ENCODE measurements around the gene METTL25. TPM values are rescaled to one million over a fixed set of nuclear protein-coding genes. Genes with fewer than 3 reads are reported as not detected.
"Not testable (repeated sequence)": the region's sequence is repeated elsewhere in the genome, so short reads cannot be mapped to it uniquely, and the experiment has no call there.

The METTL25 gene
- total RNA-seq: 10 to 100 TPM; 11.3 to 12.1 TPM

DNA sequence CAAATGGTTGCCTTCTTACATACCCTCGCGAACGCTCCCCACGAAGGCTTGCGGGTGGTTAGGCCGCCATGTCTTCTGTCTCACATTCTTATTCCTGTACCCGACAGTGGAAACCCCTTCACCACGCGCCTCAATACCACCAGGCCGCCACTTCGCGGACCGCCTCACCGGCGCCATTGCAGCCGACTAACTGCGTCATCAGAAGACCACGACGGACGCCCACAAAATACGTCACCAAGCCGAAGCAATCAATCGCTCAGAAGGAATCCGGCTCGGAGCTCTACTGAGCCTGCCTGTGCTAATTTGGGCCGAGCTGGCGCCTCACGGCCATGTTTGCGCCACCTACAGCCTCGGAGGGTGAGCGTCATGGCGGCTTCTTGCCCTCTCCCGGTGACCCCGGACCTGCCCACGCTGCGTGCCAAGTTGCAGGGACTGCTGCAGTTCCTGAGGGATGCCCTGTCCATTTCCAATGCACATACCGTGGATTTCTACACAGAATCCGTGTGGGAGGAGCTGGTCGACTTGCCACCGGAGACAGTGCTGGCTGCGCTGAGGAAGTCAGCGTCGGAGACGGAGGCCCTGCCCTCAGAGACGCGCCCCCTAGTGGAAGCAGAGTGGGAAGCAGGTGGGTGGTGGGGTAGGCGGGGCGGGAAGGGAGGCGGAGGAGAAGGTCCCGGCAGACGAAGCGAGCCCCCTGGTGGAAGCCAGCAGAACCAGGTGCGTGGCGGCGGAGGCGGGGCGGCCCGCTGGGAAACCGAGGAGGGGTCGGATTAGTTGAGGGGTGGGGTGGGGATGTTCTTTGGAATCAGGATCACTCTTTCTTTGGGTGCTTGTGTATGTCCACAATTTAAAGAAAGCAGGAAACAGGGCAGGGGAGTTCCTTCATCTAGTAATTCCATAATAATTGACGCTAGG is at the start of gene METTL25, which contains the start of gene CCDC59:
Gene METTL25 (plus strand): TSS at position 330 of the 915 bp plus-strand sequence. CDS start 37 bp downstream, at position 367.
Gene CCDC59 (minus strand): TSS at position 188 of the 915 bp plus-strand sequence. CDS start 11 bp downstream, at position 177.
- H3K27me3 Mint-ChIP-seq: no peaks in the 10 kb centered on the region
- peak within 1 kb of the TSS; percentile 99 for H3K27ac Mint-ChIP-seq
- no peaks in the 10 kb centered on the region for H3K9me3 Mint-ChIP-seq
- H3K36me3 Mint-ChIP-seq (ENCODE audit: low read depth): peaks cover 51% of the 10 kb centered on the region
- peak; percentile 94 for ATAC-seq (replicated peaks)
- peaks cover 19% of the 10 kb centered on the region for H3K4me1 Mint-ChIP-seq
- peak within 1 kb of the TSS; percentile 99 for H3K4me3 Mint-ChIP-seq

DNA sequence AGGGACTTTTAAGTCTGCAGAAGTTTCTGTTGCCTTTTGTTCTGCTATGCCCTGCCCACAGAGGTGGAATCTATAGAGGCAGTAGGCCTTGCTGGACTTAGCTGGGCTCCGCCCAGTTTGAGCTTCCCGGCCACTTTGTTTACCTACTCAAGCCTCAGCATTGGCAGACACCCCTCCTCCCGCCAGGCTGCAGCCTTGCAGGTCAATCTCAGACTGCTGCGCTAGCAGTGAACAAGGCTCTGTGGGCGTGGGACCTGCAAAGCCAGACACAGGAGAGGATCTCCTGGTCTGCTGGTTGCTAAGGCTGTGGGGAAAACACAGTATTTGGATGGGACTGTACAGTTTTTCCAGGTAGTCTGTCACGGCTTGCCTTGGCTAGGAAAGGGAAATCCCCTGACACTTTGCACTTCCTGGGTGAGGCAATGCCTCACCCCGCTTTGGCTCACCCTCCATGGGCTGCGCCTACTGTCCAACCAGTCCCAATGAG is 43.9 kb upstream of the METTL25 start:
- no peaks in the 10 kb centered on the region for H3K36me3 Mint-ChIP-seq (ENCODE audit: low read depth)
- ATAC-seq (replicated peaks): no peak

GRCh38 chr12:82319276-82319675 is 39.1 kb upstream of the METTL25 start:
- H3K36me3 Mint-ChIP-seq (ENCODE audit: low read depth): no peaks in the 10 kb centered on the region
- no peak overlapping the region for H3K27ac Mint-ChIP-seq
- H3K4me3 Mint-ChIP-seq: no peak overlapping the region
- ATAC-seq (replicated peaks): no peak
- H3K9me3 Mint-ChIP-seq: no peaks in the 10 kb centered on the region
- peaks cover 15% of the 10 kb centered on the region for H3K27me3 Mint-ChIP-seq
- H3K4me1 Mint-ChIP-seq: no peaks in the 10 kb centered on the region

More for the DNA sequence above, 43.9 kb upstream of the METTL25 start:
- H3K4me1 Mint-ChIP-seq: no peaks in the 10 kb centered on the region
- no peak overlapping the region for H3K4me3 Mint-ChIP-seq
- peaks cover 14% of the 10 kb centered on the region for H3K27me3 Mint-ChIP-seq
- H3K27ac Mint-ChIP-seq: no peak overlapping the region
- no peaks in the 10 kb centered on the region for H3K9me3 Mint-ChIP-seq

DNA sequence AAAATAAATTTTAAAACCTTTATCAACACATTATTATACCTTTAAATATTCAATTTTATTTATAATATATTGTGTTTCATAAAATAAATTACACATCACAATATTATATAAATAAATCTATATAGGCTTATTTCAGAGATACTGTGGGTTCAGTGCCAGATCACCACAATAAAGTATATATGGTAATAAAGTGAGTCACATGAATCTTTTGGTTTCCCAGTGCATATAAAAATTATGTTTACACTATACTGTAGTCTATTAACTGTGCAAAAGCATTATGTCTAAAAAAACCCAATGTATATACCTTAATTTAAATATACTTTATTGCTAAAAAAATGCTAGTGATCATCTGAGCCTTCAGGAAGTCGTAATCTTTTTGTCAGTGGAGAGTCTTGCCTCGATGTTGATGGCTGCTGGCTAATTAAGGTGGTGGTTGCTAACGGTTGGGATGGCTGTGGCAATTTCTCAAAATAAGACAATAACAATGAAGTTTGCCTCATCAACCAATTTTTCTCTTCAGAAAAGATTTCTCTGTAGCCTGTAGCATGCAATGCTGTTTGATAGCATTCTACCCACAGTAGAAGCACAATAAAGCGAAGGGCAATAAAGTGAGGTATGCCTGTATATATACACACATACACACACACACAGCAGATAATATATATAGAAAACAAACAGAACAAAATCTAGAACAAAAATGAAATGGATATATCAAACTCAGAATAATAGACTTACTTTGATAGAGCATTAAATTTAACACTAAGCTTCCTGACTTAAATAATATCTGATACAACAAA is 32.6 kb upstream of the METTL25 start:
- Mint-ChIP-seq H3K4me3 (no peak overlapping the region), H3K27ac (no peak overlapping the region), H3K9me3 (no peaks in the 10 kb centered on the region), H3K36me3 (ENCODE audit: low read depth) (no peaks in the 10 kb centered on the region), H3K27me3 (peaks cover 4% of the 10 kb centered on the region), H3K4me1 (no peaks in the 10 kb centered on the region)
- ATAC-seq (replicated peaks): no peak

GRCh38 chr12:82326905-82327503 is 31.3 kb upstream of the METTL25 start:
- Mint-ChIP-seq H3K4me1 (no peaks in the 10 kb centered on the region), H3K27ac (no peak overlapping the region), H3K4me3 (no peak overlapping the region), H3K9me3 (no peaks in the 10 kb centered on the region), H3K27me3 (peaks cover 4% of the 10 kb centered on the region), H3K36me3 (ENCODE audit: low read depth) (no peaks in the 10 kb centered on the region)
- no peak for ATAC-seq (replicated peaks)

DNA sequence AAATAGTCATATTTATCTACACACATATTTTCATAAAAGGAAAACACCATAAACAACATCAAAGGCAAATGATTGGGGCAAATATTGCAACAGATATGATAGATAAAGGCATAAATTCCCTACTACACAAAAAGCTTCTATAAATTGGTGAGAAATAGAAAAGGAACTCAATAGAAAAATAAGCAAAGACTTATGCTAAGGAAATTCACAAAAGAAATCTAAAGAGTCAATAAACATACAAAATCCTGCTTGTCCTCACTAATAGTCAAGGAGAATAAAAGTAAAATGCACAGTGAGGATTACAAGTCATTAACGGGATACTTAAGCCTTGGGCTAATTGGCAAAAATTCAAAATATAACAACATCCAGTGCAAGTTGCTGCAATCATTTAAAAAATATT is 30.5 kb upstream of the METTL25 start:
- Mint-ChIP-seq H3K4me1 (no peaks in the 10 kb centered on the region), H3K27me3 (peaks cover 4% of the 10 kb centered on the region)
- no peak for ATAC-seq (replicated peaks)

DNA sequence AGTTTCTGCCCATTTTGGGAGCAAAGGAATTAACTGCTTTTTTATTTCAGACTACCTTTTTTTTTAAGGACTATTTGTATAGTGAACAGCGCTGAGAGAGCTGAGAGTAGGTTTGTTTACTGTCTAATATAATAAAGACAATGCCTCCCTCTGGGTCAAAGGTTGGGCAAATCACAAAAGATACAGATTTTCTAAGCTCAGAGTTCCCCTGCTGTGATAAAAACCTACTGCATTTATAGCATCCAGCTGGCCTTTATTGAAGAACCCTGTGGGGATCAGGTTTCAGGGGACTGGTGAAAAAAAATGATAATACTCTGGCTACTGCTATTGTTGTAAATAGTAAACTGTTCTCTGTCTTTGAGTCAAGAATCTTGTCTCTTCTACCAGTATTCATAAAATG is 28.8 kb upstream of the METTL25 start:
- Mint-ChIP-seq H3K9me3 (no peaks in the 10 kb centered on the region), H3K27ac (no peak overlapping the region), H3K27me3 (peaks cover under 1% of the 10 kb centered on the region), H3K36me3 (ENCODE audit: low read depth) (no peaks in the 10 kb centered on the region), H3K4me1 (no peaks in the 10 kb centered on the region), H3K4me3 (no peak overlapping the region)
- ATAC-seq (replicated peaks): no peak

More for the DNA sequence above, 30.5 kb upstream of the METTL25 start:
- Mint-ChIP-seq H3K27ac (no peak overlapping the region), H3K9me3 (no peaks in the 10 kb centered on the region), H3K36me3 (ENCODE audit: low read depth) (no peaks in the 10 kb centered on the region), H3K4me3 (no peak overlapping the region)

- Mint-ChIP-seq H3K9me3 (no peaks in the 10 kb centered on the region), H3K36me3 (ENCODE audit: low read depth) (peaks cover 66% of the 10 kb centered on the region), H3K4me1 (no peaks in the 10 kb centered on the region), H3K27ac (no peak overlapping the region), H3K4me3 (no peak overlapping the region), H3K27me3 (no peaks in the 10 kb centered on the region)
- no peak for ATAC-seq (replicated peaks)
Measured at GRCh38 chr12:82350161-82350560, 8.2 kb upstream of the METTL25 start.

- H3K4me3 Mint-ChIP-seq: no peak overlapping the region
- peaks cover 78% of the 10 kb centered on the region for H3K36me3 Mint-ChIP-seq (ENCODE audit: low read depth)
- ATAC-seq (replicated peaks): no peak
- H3K27me3 Mint-ChIP-seq: no peaks in the 10 kb centered on the region
- no peak overlapping the region for H3K27ac Mint-ChIP-seq
- peaks cover 5% of the 10 kb centered on the region for H3K4me1 Mint-ChIP-seq
- H3K9me3 Mint-ChIP-seq: no peaks in the 10 kb centered on the region
Measured at GRCh38 chr12:82351390-82351789, 6.9 kb upstream of the METTL25 start.

DNA sequence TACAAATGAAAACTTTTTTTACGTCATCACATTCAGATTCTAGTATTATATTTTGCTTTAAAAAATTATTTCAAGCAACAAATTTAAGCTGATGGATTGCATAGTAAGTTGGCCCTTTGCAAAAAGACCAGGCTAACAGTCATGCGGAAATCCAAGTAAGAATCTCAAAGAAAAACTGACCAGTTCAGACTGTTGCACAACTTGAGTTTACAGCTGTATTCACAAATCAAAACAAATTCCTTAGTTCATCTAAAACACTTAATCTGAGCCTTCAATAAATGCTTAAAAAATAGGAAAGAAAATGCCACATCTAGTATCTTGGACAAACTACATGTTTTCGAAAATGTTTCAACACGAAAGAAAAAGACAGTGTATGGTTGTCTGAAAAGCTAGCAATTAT is 989 bp upstream of the METTL25 start:
- peaks cover 62% of the 10 kb centered on the region for H3K36me3 Mint-ChIP-seq (ENCODE audit: low read depth)
- no peaks in the 10 kb centered on the region for H3K27me3 Mint-ChIP-seq
- H3K9me3 Mint-ChIP-seq: no peaks in the 10 kb centered on the region
- H3K4me1 Mint-ChIP-seq: peaks cover 19% of the 10 kb centered on the region
- ATAC-seq (replicated peaks): no peak
- H3K27ac Mint-ChIP-seq: peak overlapping the region; percentile 99
- H3K4me3 Mint-ChIP-seq: peak overlapping the region; percentile 99

DNA sequence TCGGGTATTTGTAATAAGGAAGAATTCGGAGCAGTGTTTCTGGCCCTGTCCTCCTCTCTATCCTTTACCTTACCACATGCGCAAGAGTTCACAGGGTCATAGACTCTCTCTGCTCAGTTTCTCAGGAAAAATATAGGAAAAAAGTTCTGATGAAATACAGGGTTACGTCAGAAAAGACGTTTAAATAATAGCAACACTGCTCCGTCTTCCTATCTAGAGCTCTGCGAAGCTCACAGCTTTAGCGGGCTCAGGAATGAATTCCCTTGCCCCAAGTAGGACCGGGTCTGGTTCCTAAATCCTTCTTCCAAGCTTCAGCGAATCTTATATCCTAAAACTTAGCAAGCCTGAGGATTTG is 507 bp upstream of the METTL25 start:
- ATAC-seq (replicated peaks): no peak
- H3K36me3 Mint-ChIP-seq (ENCODE audit: low read depth): peaks cover 57% of the 10 kb centered on the region
- peak overlapping the region; percentile 99 for H3K4me3 Mint-ChIP-seq
- H3K27me3 Mint-ChIP-seq: no peaks in the 10 kb centered on the region
- peaks cover 19% of the 10 kb centered on the region for H3K4me1 Mint-ChIP-seq
- H3K27ac Mint-ChIP-seq: peak overlapping the region; percentile 99
- no peaks in the 10 kb centered on the region for H3K9me3 Mint-ChIP-seq

GRCh38 chr12:82359115-82359478 is 768 bp downstream of the METTL25 start:
- Mint-ChIP-seq H3K36me3 (ENCODE audit: low read depth) (peaks cover 45% of the 10 kb centered on the region), H3K4me3 (peak overlapping the region; percentile 99), H3K9me3 (no peaks in the 10 kb centered on the region), H3K27me3 (no peaks in the 10 kb centered on the region), H3K4me1 (peaks cover 19% of the 10 kb centered on the region), H3K27ac (peak overlapping the region; percentile 99)
- peak; percentile 3 for ATAC-seq (replicated peaks)

DNA sequence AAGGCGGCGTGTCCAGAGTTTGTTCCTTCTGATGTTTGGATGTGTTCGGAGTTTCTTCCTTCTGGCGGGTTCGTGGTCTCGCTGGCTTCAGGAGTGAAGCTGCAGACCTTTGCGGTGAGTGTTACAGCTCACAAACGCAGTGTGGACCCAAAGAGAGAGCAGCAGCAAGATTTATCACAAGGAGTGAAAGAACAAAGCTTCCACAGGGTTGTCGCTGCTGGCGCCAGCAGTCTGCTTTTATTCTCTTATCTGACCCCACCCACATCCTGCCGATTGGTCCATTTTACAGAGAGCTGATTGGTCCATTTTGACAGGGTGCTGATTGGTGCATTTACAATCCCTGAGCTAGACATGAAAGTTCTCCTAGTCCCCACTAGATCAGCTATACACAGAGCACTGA is 2.5 kb downstream of the METTL25 start:
- not testable (repeated sequence) for H3K4me3 Mint-ChIP-seq

GRCh38 chr12:82361461-82361915 is 3.2 kb downstream of the METTL25 start:
- no peak for ATAC-seq (replicated peaks)
- no peaks in the 10 kb centered on the region for H3K9me3 Mint-ChIP-seq
- H3K4me3 Mint-ChIP-seq: no peak overlapping the region
- no peaks in the 10 kb centered on the region for H3K27me3 Mint-ChIP-seq
- H3K36me3 Mint-ChIP-seq (ENCODE audit: low read depth): peaks cover 21% of the 10 kb centered on the region
- H3K4me1 Mint-ChIP-seq: peaks cover 13% of the 10 kb centered on the region
- H3K27ac Mint-ChIP-seq: no peak overlapping the region

More for the DNA sequence above, 2.5 kb downstream of the METTL25 start:
- Mint-ChIP-seq H3K36me3 (ENCODE audit: low read depth) (peaks cover 27% of the 10 kb centered on the region), H3K4me1 (peaks cover 15% of the 10 kb centered on the region)
- not testable (repeated sequence) for H3K27ac Mint-ChIP-seq; H3K27me3 Mint-ChIP-seq; ATAC-seq (replicated peaks); H3K9me3 Mint-ChIP-seq

Data from activated T-helper 17 cell treated with anti-CD3 and anti-CD28 coated beads, Interleukin-2, amount 50 U/mL, for 72 hours (primary cell).